SKM-1 (cell line): ENCODE measurements around the gene BAX.

Experiments
- DNase-seq: peaks from one replicate; lab custom pipeline; 2025; ENCODE audit not compliant: unreplicated experiment; lab: John Stamatoyannopoulos, UW

Gene BAX

GRCh38 chr19:48961673-48962028 lies 7.0 kb downstream of the BAX start:
- DNase-seq, result no peak

GRCh38 chr19:48962029-48962848 lies 7.6 kb downstream of the BAX start:
- peak; percentile 52 for DNase-seq

GRCh38 chr19:48962849-48963165 lies 8.1 kb downstream of the BAX start:
- DNase-seq, result no peak

- no peak for DNase-seq
These were observed 8.9 kb downstream of the BAX start for GRCh38 chr19:48963371-48964204.

- no peak for DNase-seq
These were observed 9.7 kb downstream of the BAX start for GRCh38 chr19:48964205-48965039.

GRCh38 chr19:48965040-48965805 lies 10.5 kb downstream of the BAX start, which contains the start of gene FTL:
FTL (plus strand) TSS chr19:48965309; CDS start chr19:48965508, 199 bp downstream.
- peak; percentile 66 for DNase-seq

GRCh38 chr19:48965806-48966540 lies 11.3 kb downstream of the BAX start:
- DNase-seq, result no peak

- DNase-seq, result no peak
These were observed 12.1 kb downstream of the BAX start for GRCh38 chr19:48966541-48967345.

- DNase-seq, result no peak
These were observed 12.9 kb downstream of the BAX start for GRCh38 chr19:48967346-48968178.

GRCh38 chr19:48968179-48968661 lies 13.5 kb downstream of the BAX start:
- DNase-seq, result no peak

- DNase-seq, result no peak
These were observed 14.1 kb downstream of the BAX start for GRCh38 chr19:48968813-48969218.

GRCh38 chr19:48969276-48970138 lies 14.8 kb downstream of the BAX start:
- no peak for DNase-seq

GRCh38 chr19:48970139-48970766 lies 15.6 kb downstream of the BAX start:
- DNase-seq, result no peak

- no peak for DNase-seq
These were observed 16.3 kb downstream of the BAX start for GRCh38 chr19:48970923-48971395.

GRCh38 chr19:48975947-48976847 lies 21.5 kb downstream of the BAX start:
- no peak for DNase-seq

- no peak for DNase-seq
These were observed 22.4 kb downstream of the BAX start for GRCh38 chr19:48977061-48977460.
